Measurements from ENCODE around the gene FANCC.
A peak's percentile ranks its signal among the peaks of the same experiment; 100 is the strongest.
"Not testable (repeated sequence)": the region's sequence is repeated elsewhere in the genome, so short reads cannot be mapped to it uniquely, and the experiment has no call there.

The FANCC gene

GRCh38 chr9:95225076-95225725 lies 92.3 kb downstream of the FANCC start:
- Histone ChIP-seq H3K4me1 (ENCODE audit: control insufficient read depth, insufficient read depth, low read length) (peaks cover 10% of the 10 kb centered on the region), H3K4me3 (ENCODE audit: low read length) (no peak overlapping the region), H3K9ac (ENCODE audit: low read length) (no peak overlapping the region), H3K9me3 (ENCODE audit: control insufficient read depth, low read length) (no peaks in the 10 kb centered on the region), H3K27me3 (replicated peaks; ENCODE audit: control insufficient read depth, insufficient read depth, low read length) (no peaks in the 10 kb centered on the region), H3K36me3 (ENCODE audit: control insufficient read depth, insufficient read depth, low read length, severe bottlenecking) (no peaks in the 10 kb centered on the region)
- no peak for DNase-seq (ENCODE audit: low read depth)

- Histone ChIP-seq H3K4me1 (ENCODE audit: control insufficient read depth, insufficient read depth, low read length) (peaks cover 10% of the 10 kb centered on the region), H3K27me3 (replicated peaks; ENCODE audit: control insufficient read depth, insufficient read depth, low read length) (no peaks in the 10 kb centered on the region)
These were observed 93.0 kb downstream of the FANCC start for GRCh38 chr9:95224376-95225019.

GRCh38 chr9:95220352-95220751 lies 97.2 kb downstream of the FANCC start:
- H3K27me3 ChIP-seq (replicated peaks; ENCODE audit: control insufficient read depth, insufficient read depth, low read length); H3K4me1 ChIP-seq (ENCODE audit: control insufficient read depth, insufficient read depth, low read length); H3K36me3 ChIP-seq (ENCODE audit: control insufficient read depth, insufficient read depth, low read length, severe bottlenecking); H3K4me3 ChIP-seq (ENCODE audit: low read length); DNase-seq (ENCODE audit: low read depth); H3K9ac ChIP-seq (ENCODE audit: low read length); H3K9me3 ChIP-seq (ENCODE audit: control insufficient read depth, low read length): not testable (repeated sequence)

More at GRCh38 chr9:95224376-95225019, 93.0 kb downstream of the FANCC start:
- H3K9me3 ChIP-seq (ENCODE audit: control insufficient read depth, low read length) = no peaks in the 10 kb centered on the region
- H3K9ac ChIP-seq (ENCODE audit: low read length) = no peak overlapping the region
- H3K36me3 ChIP-seq (ENCODE audit: control insufficient read depth, insufficient read depth, low read length, severe bottlenecking) = no peaks in the 10 kb centered on the region
- H3K4me3 ChIP-seq (ENCODE audit: low read length) = no peak overlapping the region
- DNase-seq (ENCODE audit: low read depth) = no peak

GRCh38 chr9:95218773-95219172 lies 98.7 kb downstream of the FANCC start:
- no peak overlapping the region for H3K9ac ChIP-seq (ENCODE audit: low read length)
- no peaks in the 10 kb centered on the region for H3K4me1 ChIP-seq (ENCODE audit: control insufficient read depth, insufficient read depth, low read length)
- H3K36me3 ChIP-seq (ENCODE audit: control insufficient read depth, insufficient read depth, low read length, severe bottlenecking) = no peaks in the 10 kb centered on the region
- H3K4me3 ChIP-seq (ENCODE audit: low read length) = no peak overlapping the region
- no peaks in the 10 kb centered on the region for H3K27me3 ChIP-seq (replicated peaks; ENCODE audit: control insufficient read depth, insufficient read depth, low read length)
- no peak for DNase-seq (ENCODE audit: low read depth)
- H3K9me3 ChIP-seq (ENCODE audit: control insufficient read depth, low read length) = no peaks in the 10 kb centered on the region

- Histone ChIP-seq H3K9me3 (ENCODE audit: control insufficient read depth, low read length) (no peaks in the 10 kb centered on the region), H3K36me3 (ENCODE audit: control insufficient read depth, insufficient read depth, low read length, severe bottlenecking) (no peaks in the 10 kb centered on the region), H3K4me3 (ENCODE audit: low read length) (no peak overlapping the region), H3K27me3 (replicated peaks; ENCODE audit: control insufficient read depth, insufficient read depth, low read length) (no peaks in the 10 kb centered on the region), H3K4me1 (ENCODE audit: control insufficient read depth, insufficient read depth, low read length) (no peaks in the 10 kb centered on the region), H3K9ac (ENCODE audit: low read length) (no peak overlapping the region)
- DNase-seq (ENCODE audit: low read depth) = no peak
These were observed 99.6 kb downstream of the FANCC start for GRCh38 chr9:95217936-95218335.

- H3K4me3 ChIP-seq (ENCODE audit: low read length) = no peak overlapping the region
- no peaks in the 10 kb centered on the region for H3K4me1 ChIP-seq (ENCODE audit: control insufficient read depth, insufficient read depth, low read length)
- no peaks in the 10 kb centered on the region for H3K36me3 ChIP-seq (ENCODE audit: control insufficient read depth, insufficient read depth, low read length, severe bottlenecking)
- H3K9ac ChIP-seq (ENCODE audit: low read length) = no peak overlapping the region
- no peaks in the 10 kb centered on the region for H3K9me3 ChIP-seq (ENCODE audit: control insufficient read depth, low read length)
- no peaks in the 10 kb centered on the region for H3K27me3 ChIP-seq (replicated peaks; ENCODE audit: control insufficient read depth, insufficient read depth, low read length)
- DNase-seq (ENCODE audit: low read depth) = no peak
These were observed 102.1 kb downstream of the FANCC start for GRCh38 chr9:95215336-95215898.

- Histone ChIP-seq H3K9me3 (ENCODE audit: control insufficient read depth, low read length) (no peaks in the 10 kb centered on the region), H3K9ac (ENCODE audit: low read length) (no peak overlapping the region), H3K4me1 (ENCODE audit: control insufficient read depth, insufficient read depth, low read length) (no peaks in the 10 kb centered on the region), H3K4me3 (ENCODE audit: low read length) (no peak overlapping the region), H3K27me3 (replicated peaks; ENCODE audit: control insufficient read depth, insufficient read depth, low read length) (no peaks in the 10 kb centered on the region), H3K36me3 (ENCODE audit: control insufficient read depth, insufficient read depth, low read length, severe bottlenecking) (no peaks in the 10 kb centered on the region)
- no peak for DNase-seq (ENCODE audit: low read depth)
These were observed 104.4 kb downstream of the FANCC start for GRCh38 chr9:95213117-95213516.

- DNase-seq (ENCODE audit: low read depth) = no peak
- Histone ChIP-seq H3K27me3 (replicated peaks; ENCODE audit: control insufficient read depth, insufficient read depth, low read length) (no peaks in the 10 kb centered on the region), H3K4me3 (ENCODE audit: low read length) (no peak overlapping the region), H3K9ac (ENCODE audit: low read length) (no peak overlapping the region), H3K4me1 (ENCODE audit: control insufficient read depth, insufficient read depth, low read length) (no peaks in the 10 kb centered on the region), H3K36me3 (ENCODE audit: control insufficient read depth, insufficient read depth, low read length, severe bottlenecking) (no peaks in the 10 kb centered on the region), H3K9me3 (ENCODE audit: control insufficient read depth, low read length) (no peaks in the 10 kb centered on the region)
These were observed 106.5 kb downstream of the FANCC start for GRCh38 chr9:95211028-95211427.

GRCh38 chr9:95207403-95207802 lies 110.1 kb downstream of the FANCC start:
- H3K9me3 ChIP-seq (ENCODE audit: control insufficient read depth, low read length) = no peaks in the 10 kb centered on the region
- no peaks in the 10 kb centered on the region for H3K27me3 ChIP-seq (replicated peaks; ENCODE audit: control insufficient read depth, insufficient read depth, low read length)
- no peak for DNase-seq (ENCODE audit: low read depth)
- H3K36me3 ChIP-seq (ENCODE audit: control insufficient read depth, insufficient read depth, low read length, severe bottlenecking) = no peaks in the 10 kb centered on the region
- no peaks in the 10 kb centered on the region for H3K4me1 ChIP-seq (ENCODE audit: control insufficient read depth, insufficient read depth, low read length)
- H3K4me3 ChIP-seq (ENCODE audit: low read length) = no peak overlapping the region
- no peak overlapping the region for H3K9ac ChIP-seq (ENCODE audit: low read length)

GRCh38 chr9:95206143-95206542 lies 111.4 kb downstream of the FANCC start:
- Histone ChIP-seq H3K4me1 (ENCODE audit: control insufficient read depth, insufficient read depth, low read length) (no peaks in the 10 kb centered on the region), H3K27me3 (replicated peaks; ENCODE audit: control insufficient read depth, insufficient read depth, low read length) (no peaks in the 10 kb centered on the region), H3K9ac (ENCODE audit: low read length) (no peak overlapping the region), H3K4me3 (ENCODE audit: low read length) (no peak overlapping the region), H3K9me3 (ENCODE audit: control insufficient read depth, low read length) (no peaks in the 10 kb centered on the region), H3K36me3 (ENCODE audit: control insufficient read depth, insufficient read depth, low read length, severe bottlenecking) (no peaks in the 10 kb centered on the region)
- peak; percentile 80 for DNase-seq (ENCODE audit: low read depth)

- DNase-seq (ENCODE audit: low read depth) = no peak
These were observed 112.8 kb downstream of the FANCC start for GRCh38 chr9:95204710-95205109.

More at GRCh38 chr9:95204710-95205109, 112.8 kb downstream of the FANCC start:
- H3K4me3 ChIP-seq (ENCODE audit: low read length) = no peak overlapping the region
- H3K36me3 ChIP-seq (ENCODE audit: control insufficient read depth, insufficient read depth, low read length, severe bottlenecking) = no peaks in the 10 kb centered on the region
- no peaks in the 10 kb centered on the region for H3K9me3 ChIP-seq (ENCODE audit: control insufficient read depth, low read length)
- no peaks in the 10 kb centered on the region for H3K4me1 ChIP-seq (ENCODE audit: control insufficient read depth, insufficient read depth, low read length)
- no peaks in the 10 kb centered on the region for H3K27me3 ChIP-seq (replicated peaks; ENCODE audit: control insufficient read depth, insufficient read depth, low read length)
- H3K9ac ChIP-seq (ENCODE audit: low read length) = no peak overlapping the region
